B cell (primary cell): ENCODE results near the gene GTSF1L. TPM values are rescaled to one million over a fixed set of nuclear protein-coding genes. Genes with fewer than 3 reads are reported as not detected.
A peak's percentile ranks its signal among the peaks of the same experiment; 100 is the strongest.

Experiments
- ATAC-seq: fragments of 200-7000 bp; cut with Tn5 transposase; one replicate; pipeline ENCODE4 v1.10.0; 2021; ENCODE audit warnings: low read depth, mild to moderate bottlenecking, moderate number of reproducible peaks, moderate library complexity
- CTCF ChIA-PET: fragments of 350-600 bp; sonication (Branson Sonifier 250); formaldehyde crosslinking; loops from one replicate; lab custom pipeline; 2021; ENCODE audit warnings: antibody characterized with exemption, inconsistent platforms; lab: Charles Lee
- POLR2A ChIA-PET: fragments of 350-600 bp; sonication (Branson Sonifier 250); formaldehyde crosslinking; loops from one replicate; lab custom pipeline; 2021; ENCODE audit warnings: antibody characterized with exemption; lab: Charles Lee
- DNase-seq: peaks from one replicate; pipeline ENCODE4 v3.0.0; 2013
- H2AFZ ChIP-seq: 2 replicates; pipeline ENCODE4 v1.6.1; 2012; ENCODE audit warnings: mild to moderate bottlenecking, low read depth, low read length; ENCODE audit not compliant: insufficient read depth, poor library complexity, severe bottlenecking
- H3K27ac ChIP-seq, 2 donors: 1 replicate in 1 of 2; 2 replicates in 1 of 2; pipeline ENCODE4 v1.5.1; 2012 to 2013; ENCODE audit warnings: low read length in 2 of 2, mild to moderate bottlenecking in 2 of 2, moderate library complexity in 1 of 2
- H3K27me3 ChIP-seq, 4 experiments: fragments of 200-600 bp in 1 of 4; sonication (generic) in 1 of 4; replicated peaks in 1 of 4; 1 replicate in 2 of 4; 2 replicates in 2 of 4; pipeline versions ENCODE4 v1.6.1 to v1.7.0; 2013 to 2016; ENCODE audit warnings: low read length in 3 of 4, mild to moderate bottlenecking in 2 of 4, mixed read lengths in 1 of 4, moderate library complexity in 1 of 4; ENCODE audit not compliant: insufficient read depth in 4 of 4, control insufficient read depth in 3 of 4; ENCODE audit errors: control extremely low read depth in 1 of 4
- H3K36me3 ChIP-seq, 2 experiments: replicated peaks in 1 of 2; 1 replicate in 1 of 2; 2 replicates in 1 of 2; pipeline versions ENCODE4 v1.6.1 to v1.7.1; 2013; ENCODE audit warnings: low read length in 1 of 2; ENCODE audit not compliant: insufficient read depth in 2 of 2, control insufficient read depth in 1 of 2; ENCODE audit errors: control extremely low read depth in 1 of 2, extremely low read depth in 1 of 2
- H3K4me1 ChIP-seq, 2 donors: fragments of 200-600 bp in 1 of 2; sonication (generic) in 1 of 2; 1 replicate in 1 of 2; 2 replicates in 1 of 2; pipeline versions ENCODE4 v1.5.1 to v1.6.1; 2013 to 2017; ENCODE audit warnings: low read length in 2 of 2; ENCODE audit not compliant: control insufficient read depth in 2 of 2, insufficient read depth in 2 of 2
- H3K4me2 ChIP-seq: replicated peaks from 2 replicates; pipeline ENCODE3; 2012; ENCODE audit warnings: mild to moderate bottlenecking, low read depth, low read length; ENCODE audit not compliant: poor library complexity, severe bottlenecking
- H3K4me3 ChIP-seq, 5 experiments: fragments of 200-600 bp in 1 of 5; sonication (generic) in 1 of 5; 1 replicate in 3 of 5; 2 replicates in 2 of 5; pipeline versions ENCODE4 v1.5.1 to v1.7.0; 2011 to 2016; ENCODE audit warnings: low read length in 4 of 5, mild to moderate bottlenecking in 4 of 5, low read depth in 2 of 5, control low read depth in 1 of 5, moderate library complexity in 1 of 5; ENCODE audit not compliant: insufficient read depth in 1 of 5; ENCODE audit errors: control extremely low read depth in 1 of 5, extremely low read depth in 1 of 5
- H3K79me2 ChIP-seq: fragments of 200-600 bp; sonication (generic); one replicate; pipeline ENCODE4 v1.6.0; 2016; ENCODE audit warnings: low read length; ENCODE audit not compliant: control insufficient read depth, insufficient read depth
- H3K9ac ChIP-seq: fragments of 200-600 bp; sonication (generic); 2 replicates; pipeline ENCODE4 v1.6.1; 2017; ENCODE audit warnings: mild to moderate bottlenecking, low read length, moderate library complexity
- H3K9me3 ChIP-seq, 3 donors: one replicate each; pipeline versions ENCODE4 v1.6.1 to v1.7.1; 2013; ENCODE audit warnings: low read length in 2 of 3; ENCODE audit not compliant: control insufficient read depth in 2 of 3, insufficient read depth in 1 of 3; ENCODE audit errors: control extremely low read depth in 1 of 3
- H4K20me1 ChIP-seq: 2 replicates; pipeline ENCODE4 v1.6.0; 2012; ENCODE audit warnings: mild to moderate bottlenecking, low read length; ENCODE audit not compliant: insufficient read depth, control insufficient read depth, poor library complexity, severe bottlenecking
- H3K27ac Mint-ChIP-seq: one replicate; pipeline ENCODE4 v1.8.0; 2021; ENCODE audit warnings: mixed read lengths
- H3K27me3 Mint-ChIP-seq: one replicate; pipeline ENCODE4 v1.8.0; 2021; ENCODE audit warnings: mixed read lengths
- H3K4me1 Mint-ChIP-seq: one replicate; pipeline ENCODE4 v1.8.0; 2021; ENCODE audit warnings: mixed read lengths
- H3K4me3 Mint-ChIP-seq: one replicate; pipeline ENCODE4 v1.8.0; 2021; ENCODE audit warnings: mixed read lengths
- H3K9me3 Mint-ChIP-seq: one replicate; pipeline ENCODE4 v1.8.0; 2022; ENCODE audit warnings: mixed read lengths; ENCODE audit not compliant: insufficient read depth
- CTCF ChIP-seq: fragments of 200-600 bp; IDR thresholded peaks from one replicate; pipeline ENCODE4 v1.8.0; 2022; ENCODE audit warnings: antibody characterized with exemption, mild to moderate bottlenecking
- EZH2 ChIP-seq: IDR thresholded peaks from 2 replicates; pipeline ENCODE4 v1.6.1; 2012; ENCODE audit warnings: borderline replicate concordance, low read depth, mild to moderate bottlenecking, moderate library complexity, low read length; ENCODE audit not compliant: insufficient read depth, poor library complexity, severe bottlenecking
- WGBS: methylation state at CpG from one replicate; pipeline ENCODE4 v1.1.5; 2013; ENCODE audit warnings: missing lambda C conversion rate; ENCODE audit not compliant: insufficient coverage; 5-methylcytosine and 5-hydroxymethylcytosine counted together
- intact Hi-C: fragments of 100-400 bp; cut with micrococcal nuclease; formaldehyde crosslinking; loops from one replicate; pipeline ENCODE4 v1.10.0; 2022
- polyA plus RNA-seq: library from polyadenylated mRNA; depleted of rRNA; stranded (reverse); fragments of >200 nt; gene quantifications from 2 replicates; pipeline ENCODE4 v1.2.3, GENCODE V29; 2012
- total RNA-seq, 2 donors: library from RNA; stranded (reverse); fragments of 120-200 nt in 1 of 2; gene quantifications; 1 replicate in 1 of 2; 2 replicates in 1 of 2; pipeline versions ENCODE4 v1.2.3 to v1.2.4, GENCODE V29; 2013 to 2022

GTSF1L gene
- total and polyA plus RNA-seq, 2 donors (not counting 1 experiment from before 2014, with no cell fraction given) = 0.84 to 1.5 TPM

DNA sequence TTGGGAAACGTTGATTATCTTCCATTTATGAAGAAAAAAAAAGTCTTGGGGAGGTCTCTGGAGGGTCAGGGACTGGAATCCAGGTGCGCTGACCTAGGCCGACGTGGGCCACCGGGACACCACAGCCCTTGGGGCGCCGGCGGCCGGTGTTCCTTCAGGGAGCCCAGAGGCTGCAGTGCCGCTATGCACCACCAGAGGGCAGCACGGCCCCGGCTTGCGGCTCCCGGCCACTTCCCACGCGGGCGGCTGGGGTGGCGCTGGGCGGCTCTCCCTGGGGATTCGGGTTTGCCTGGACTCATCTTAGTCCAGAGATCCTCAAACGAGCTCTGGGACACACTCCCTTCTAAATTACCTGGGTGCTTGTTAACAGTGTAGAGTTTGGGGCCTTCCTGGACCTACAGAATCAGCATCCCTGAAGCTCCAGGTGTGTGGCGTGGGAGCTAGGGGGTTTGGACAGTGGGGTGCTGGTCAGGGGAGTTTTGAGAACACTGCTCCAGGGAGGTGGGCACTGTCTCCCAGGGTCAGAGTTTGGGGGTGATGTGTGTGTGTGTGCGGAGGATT is 23.0 kb upstream of the GTSF1L start:
- peak; percentile 52 for ATAC-seq
- Histone ChIP-seq H3K4me1 (peaks cover 35 to 40% of the 10 kb centered on the region in 2 donors), H3K27ac (no peak overlapping the region), H3K36me3 (no peaks in the 10 kb centered on the region), H3K27me3 (no peaks in the 10 kb centered on the region), H3K9me3 (no peaks in the 10 kb centered on the region), H3K4me2 (peak overlapping the region; percentile 52), H3K79me2 (no peaks in the 10 kb centered on the region), H3K4me3 (no peak overlapping the region), H4K20me1 (no peaks in the 10 kb centered on the region), H3K9ac (no peak overlapping the region), H2AFZ (peak overlapping the region; percentile 62)
- DNase-seq = peak; percentile 77
- 10% methylated on average over 22 of the region's 23 CpGs for WGBS
- TF ChIP-seq CTCF (peak; percentile 100), EZH2 (no peak)
- Mint-ChIP-seq H3K4me1 (peaks cover 38% of the 10 kb centered on the region), H3K9me3 (no peaks in the 10 kb centered on the region), H3K27ac (peak overlapping the region; percentile 23), H3K4me3 (peak overlapping the region; percentile 16), H3K27me3 (no peaks in the 10 kb centered on the region)
- CTCF ChIA-PET = interaction anchor here (0.7 to 6.4 kb wide), 17 partner anchors 8 to 440 kb away, joined by 3 to 135 read pairs (median 4); no protein-coding TSS in a partner anchor
- POLR2A ChIA-PET = no interaction called here
- intact Hi-C loops = loop anchor here (1.0 to 5.0 kb wide), 2 partner anchors 330 to 442 kb away; no protein-coding TSS in a partner anchor

DNA sequence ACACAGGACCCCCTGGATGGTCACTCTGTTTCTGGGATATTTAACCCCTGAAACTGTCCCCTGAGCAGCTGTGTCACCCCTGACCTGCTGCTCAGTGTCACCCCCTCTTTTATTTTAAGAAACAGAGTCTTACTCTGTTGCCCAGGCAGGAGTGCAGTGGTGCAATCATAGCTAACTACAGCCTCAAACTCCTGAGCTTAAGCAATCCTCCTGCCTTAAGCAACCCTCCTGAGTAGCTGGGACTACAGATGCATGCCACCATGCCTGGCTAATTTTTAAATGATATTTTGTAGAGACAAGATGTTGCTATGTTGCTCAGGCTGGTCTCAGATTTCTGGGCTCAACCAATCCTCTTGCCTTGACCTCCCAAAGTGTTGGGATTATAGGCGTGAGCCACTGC is 21.5 kb upstream of the GTSF1L start:
- no CpG with 5 or more reads among the region's 1 CpG for WGBS
- intact Hi-C loops = no loop called here
- ATAC-seq = no peak
- Mint-ChIP-seq H3K4me1 (peaks cover 38% of the 10 kb centered on the region), H3K27ac (no peak overlapping the region), H3K4me3 (no peak overlapping the region), H3K27me3 (no peaks in the 10 kb centered on the region), H3K9me3 (no peaks in the 10 kb centered on the region)
- H3K4me3 ChIP-seq = no peak overlapping the region
- H3K9ac ChIP-seq = no peak overlapping the region
- no peaks in the 10 kb centered on the region for H3K36me3 ChIP-seq
- no peak overlapping the region for H3K27ac ChIP-seq
- H3K27me3 ChIP-seq = no peaks in the 10 kb centered on the region
- ChIA-PET POLR2A (no interaction called here), CTCF (interaction anchor here (0.7 to 6.4 kb wide), 13 partner anchors 11 to 442 kb away, joined by 3 to 135 read pairs (median 3); partner anchors contain the start of gene GTSF1L)
- DNase-seq = no peak
- H4K20me1 ChIP-seq = no peaks in the 10 kb centered on the region
- H3K4me2 ChIP-seq = no peak overlapping the region
- peaks cover 35 to 40% of the 10 kb centered on the region in 2 donors for H3K4me1 ChIP-seq
- H3K79me2 ChIP-seq = no peaks in the 10 kb centered on the region
- TF ChIP-seq EZH2 (no peak), CTCF (no peak)
- H2AFZ ChIP-seq = no peak overlapping the region
- H3K9me3 ChIP-seq = no peaks in the 10 kb centered on the region
